ENCODE results near the gene HSD17B4. TPM values are rescaled to one million over a fixed set of nuclear protein-coding genes. Genes with fewer than 3 reads are reported as not detected.
"Not testable (repeated sequence)": the region's sequence is repeated elsewhere in the genome, so short reads cannot be mapped to it uniquely, and the experiment has no call there.

The HSD17B4 gene
- total RNA-seq, 2 donors from 2014 or later, result 122 to 170 TPM

DNA sequence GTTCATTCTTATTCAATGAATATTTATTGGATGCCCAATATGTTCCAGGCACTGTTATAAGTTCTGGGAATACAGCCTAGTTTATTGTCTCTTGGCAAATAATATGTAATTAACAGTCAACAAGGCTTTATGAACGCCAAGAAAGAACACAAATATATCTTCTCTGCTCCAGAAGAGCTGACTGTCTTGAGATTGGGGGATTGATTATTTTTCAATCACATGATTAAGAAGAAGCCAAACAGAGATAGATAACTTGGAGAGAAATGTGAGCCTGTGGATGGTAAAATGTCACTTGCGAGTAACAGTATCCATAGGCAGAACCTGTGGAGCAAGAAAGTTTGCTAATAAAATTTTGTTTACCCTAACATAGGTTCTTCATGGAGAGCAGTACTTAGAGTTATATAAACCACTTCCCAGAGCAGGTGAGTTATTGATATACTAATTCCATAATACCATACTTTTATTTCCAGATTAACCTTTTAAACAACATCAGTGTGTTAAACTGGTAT, 49.4 kb downstream of the HSD17B4 start:
- H3K9me3 ChIP-seq, result peaks cover 0 to 19% of the 10 kb centered on the region in 2 donors
- no peaks in the 10 kb centered on the region for H3K4me1 ChIP-seq
- no peak overlapping the region for H3K27ac ChIP-seq
- H3K4me3 ChIP-seq, result no peak overlapping the region
- DNase-seq (ENCODE audit: low spot score), result no peak
- H3K36me3 ChIP-seq, result peaks cover 31% of the 10 kb centered on the region
- TF ChIP-seq, protein P1, sequence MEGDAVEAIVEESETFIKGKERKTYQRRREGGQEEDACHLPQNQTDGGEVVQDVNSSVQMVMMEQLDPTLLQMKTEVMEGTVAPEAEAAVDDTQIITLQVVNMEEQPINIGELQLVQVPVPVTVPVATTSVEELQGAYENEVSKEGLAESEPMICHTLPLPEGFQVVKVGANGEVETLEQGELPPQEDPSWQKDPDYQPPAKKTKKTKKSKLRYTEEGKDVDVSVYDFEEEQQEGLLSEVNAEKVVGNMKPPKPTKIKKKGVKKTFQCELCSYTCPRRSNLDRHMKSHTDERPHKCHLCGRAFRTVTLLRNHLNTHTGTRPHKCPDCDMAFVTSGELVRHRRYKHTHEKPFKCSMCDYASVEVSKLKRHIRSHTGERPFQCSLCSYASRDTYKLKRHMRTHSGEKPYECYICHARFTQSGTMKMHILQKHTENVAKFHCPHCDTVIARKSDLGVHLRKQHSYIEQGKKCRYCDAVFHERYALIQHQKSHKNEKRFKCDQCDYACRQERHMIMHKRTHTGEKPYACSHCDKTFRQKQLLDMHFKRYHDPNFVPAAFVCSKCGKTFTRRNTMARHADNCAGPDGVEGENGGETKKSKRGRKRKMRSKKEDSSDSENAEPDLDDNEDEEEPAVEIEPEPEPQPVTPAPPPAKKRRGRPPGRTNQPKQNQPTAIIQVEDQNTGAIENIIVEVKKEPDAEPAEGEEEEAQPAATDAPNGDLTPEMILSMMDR (IDR thresholded peaks at IDR 0.05), result no peak
- no peaks in the 10 kb centered on the region for H3K27me3 ChIP-seq

DNA sequence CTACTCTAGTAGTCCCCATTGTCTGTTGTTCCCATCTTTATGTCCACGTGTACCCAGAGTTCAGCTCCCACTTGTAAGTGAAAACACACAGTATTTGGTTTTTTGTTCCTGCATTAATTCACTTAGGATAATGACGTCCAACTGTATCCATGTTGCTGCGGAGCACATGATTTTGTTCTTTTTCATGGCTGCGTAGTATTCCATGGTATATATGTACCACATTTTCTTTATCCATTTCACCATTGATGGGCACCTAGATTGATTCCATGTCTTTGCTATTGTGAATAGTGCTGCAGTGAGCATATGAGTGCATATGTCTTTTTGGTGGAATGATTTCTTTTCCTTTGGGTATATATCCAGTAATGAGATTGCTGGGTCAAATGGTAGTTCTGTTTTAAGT, 51.6 kb downstream of the HSD17B4 start:
- DNase-seq (ENCODE audit: low spot score); H3K4me3 ChIP-seq; H3K4me1 ChIP-seq; H3K27me3 ChIP-seq; H3K27ac ChIP-seq: not testable (repeated sequence)
- peaks cover 0 to 19% of the 10 kb centered on the region in 2 donors for H3K9me3 ChIP-seq
- peaks cover 25% of the 10 kb centered on the region for H3K36me3 ChIP-seq

DNA sequence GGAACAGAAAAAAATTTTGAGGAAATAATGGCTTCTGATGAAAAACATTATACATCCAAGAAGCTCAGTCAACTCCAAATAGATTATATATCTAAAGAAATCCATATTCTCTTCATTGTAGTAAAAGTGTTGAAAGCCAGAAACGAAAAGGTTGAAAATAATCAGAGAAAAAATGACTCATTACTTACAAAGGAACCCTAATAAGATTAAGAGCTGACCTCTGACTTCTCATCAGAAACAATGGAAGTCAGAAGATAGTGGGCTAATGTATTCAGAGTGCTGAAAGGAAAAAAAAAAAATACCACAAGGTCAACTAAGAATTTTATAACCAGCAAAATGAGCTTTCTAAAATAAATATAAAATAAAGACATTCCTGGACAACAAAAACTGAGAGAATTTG, 60.0 kb downstream of the HSD17B4 start:
- no peaks in the 10 kb centered on the region for H3K27me3 ChIP-seq
- DNase-seq (ENCODE audit: low spot score), result no peak
- H3K36me3 ChIP-seq, result peaks cover 47% of the 10 kb centered on the region
- TF ChIP-seq, protein P1 (IDR thresholded peaks at IDR 0.05), result no peak
- H3K4me1 ChIP-seq, result no peaks in the 10 kb centered on the region
- H3K9me3 ChIP-seq, result no peaks in the 10 kb centered on the region
- H3K4me3 ChIP-seq, result no peak overlapping the region
- no peak overlapping the region for H3K27ac ChIP-seq

DNA sequence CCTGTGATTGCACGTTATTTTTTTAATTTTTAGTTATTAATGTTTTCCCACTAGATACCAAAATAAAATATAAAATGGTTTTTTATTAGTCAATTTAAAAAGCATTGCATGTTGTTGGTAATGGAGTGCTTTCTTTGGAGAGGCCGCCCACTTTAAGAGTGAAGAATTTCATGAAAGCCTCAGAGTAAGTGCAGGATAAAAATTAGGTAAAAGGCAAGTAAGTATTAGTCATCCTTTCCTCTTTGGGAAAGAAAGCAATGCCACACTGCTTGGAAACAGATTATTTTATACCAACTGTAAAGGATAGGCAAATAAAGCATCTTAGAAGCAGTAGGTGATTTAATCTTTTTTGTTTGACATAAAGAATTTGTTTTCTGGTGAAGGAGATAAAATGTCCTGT, 62.9 kb downstream of the HSD17B4 start:
- Histone ChIP-seq H3K4me3 (no peak overlapping the region), H3K4me1 (no peaks in the 10 kb centered on the region), H3K9me3 (no peaks in the 10 kb centered on the region), H3K27me3 (no peaks in the 10 kb centered on the region), H3K27ac (no peak overlapping the region), H3K36me3 (peaks cover 40% of the 10 kb centered on the region)
- no peak for DNase-seq (ENCODE audit: low spot score)
- TF ChIP-seq, protein P1 (IDR thresholded peaks at IDR 0.05), result no peak

DNA sequence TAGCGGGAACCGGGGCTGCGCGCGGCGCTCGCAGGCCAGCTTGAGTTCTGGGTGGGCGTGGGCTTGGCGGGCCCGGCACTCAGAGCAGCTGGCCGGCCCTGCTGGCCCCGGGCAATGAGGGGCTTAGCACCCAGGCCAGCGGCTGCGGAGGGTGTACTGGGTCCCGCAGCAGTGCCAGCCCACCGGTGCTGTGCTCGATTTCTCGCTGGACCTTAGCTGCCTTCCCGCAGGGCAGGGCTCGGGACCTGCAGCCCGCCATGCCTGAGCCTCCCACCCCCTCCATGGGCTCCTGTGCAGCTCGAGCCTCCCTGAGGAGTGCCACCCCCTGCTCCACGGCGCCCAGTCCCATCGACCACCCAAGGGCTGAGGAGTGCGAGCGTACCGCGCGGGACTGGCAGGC, 64.8 kb downstream of the HSD17B4 start:
- H3K27me3 ChIP-seq; DNase-seq (ENCODE audit: low spot score); H3K4me1 ChIP-seq; H3K4me3 ChIP-seq; H3K27ac ChIP-seq; H3K9me3 ChIP-seq: not testable (repeated sequence)
- peaks cover 26% of the 10 kb centered on the region for H3K36me3 ChIP-seq

DNA sequence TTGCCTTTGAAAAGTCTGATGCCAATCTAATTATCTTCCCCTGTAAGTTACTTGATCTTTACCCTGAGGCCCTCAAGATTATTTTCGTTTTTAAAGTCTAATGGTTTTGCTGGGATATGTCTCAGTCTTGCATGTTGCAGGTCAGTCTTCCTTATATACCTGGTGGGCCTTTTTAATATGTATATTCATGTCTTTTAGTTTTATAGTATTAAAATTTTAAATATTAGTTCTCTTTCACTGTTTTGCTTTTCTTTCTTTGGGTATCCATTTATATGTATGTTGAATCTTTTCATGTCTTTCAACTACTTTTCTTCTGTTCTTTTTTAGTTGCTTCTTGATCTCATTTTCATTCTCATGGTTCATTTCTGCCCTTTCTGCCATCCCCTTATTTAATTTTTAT, 68.9 kb downstream of the HSD17B4 start:
- no peak for DNase-seq (ENCODE audit: low spot score)
- peaks cover 23% of the 10 kb centered on the region for H3K36me3 ChIP-seq
- TF ChIP-seq, protein P1 (IDR thresholded peaks at IDR 0.05), result no peak

DNA sequence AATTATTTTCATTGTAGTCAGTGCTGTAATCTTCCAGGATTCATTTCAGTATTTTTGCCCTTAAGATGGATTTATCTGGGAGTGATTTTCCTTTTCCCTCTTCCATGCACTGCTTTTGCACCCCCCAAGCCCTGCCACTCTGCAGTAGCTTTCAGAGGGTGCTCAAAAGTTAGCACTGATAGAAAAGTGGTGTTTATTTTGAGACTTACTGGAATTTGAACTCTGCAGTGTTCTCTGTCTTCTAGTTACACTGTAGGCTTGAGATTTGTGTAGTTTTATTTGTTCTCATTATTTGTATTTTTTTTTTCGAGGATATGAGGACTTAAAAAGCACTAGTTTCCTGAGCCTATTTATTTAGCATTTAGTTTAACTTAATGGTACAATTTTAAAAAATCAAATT, 70.5 kb downstream of the HSD17B4 start:
- Histone ChIP-seq H3K4me3 (no peak overlapping the region), H3K36me3 (peaks cover 28% of the 10 kb centered on the region), H3K9me3 (no peaks in the 10 kb centered on the region), H3K27me3 (no peaks in the 10 kb centered on the region), H3K27ac (no peak overlapping the region), H3K4me1 (peaks cover 0 to 6% of the 10 kb centered on the region in 2 donors)
- TF ChIP-seq, protein P1 (IDR thresholded peaks at IDR 0.05), result no peak
- DNase-seq (ENCODE audit: low spot score), result no peak

More for the DNA sequence above, 68.9 kb downstream of the HSD17B4 start:
- Histone ChIP-seq H3K4me3 (no peak overlapping the region), H3K4me1 (peaks cover 0 to 6% of the 10 kb centered on the region in 2 donors), H3K9me3 (no peaks in the 10 kb centered on the region), H3K27ac (no peak overlapping the region), H3K27me3 (no peaks in the 10 kb centered on the region)
